Tibial artery (tissue), 4 donors: ENCODE results near the gene TESPA1.

Source experiments
- DNase-seq, 2 donors: peaks; one replicate each; pipeline ENCODE4 v3.0.0-alpha.2; 2019
- H3K27ac ChIP-seq, 2 donors: fragments of 200-600 bp; sonication (generic) in 1 of 2; 1 replicate in 1 of 2; 2 replicates in 1 of 2; pipeline ENCODE4 v1.5.1; 2018 to 2019; ENCODE audit warnings: mild to moderate bottlenecking in 1 of 2
- H3K27me3 ChIP-seq, 2 donors: fragments of 200-600 bp; sonication (generic) in 1 of 2; one replicate each; pipeline versions ENCODE4 v1.5.1 to v1.6.0; 2016 to 2019
- H3K36me3 ChIP-seq, 3 donors: fragments of 200-600 bp; sonication (generic) in 2 of 3; one replicate each; pipeline ENCODE4 v1.5.1; 2016 to 2019; ENCODE audit warnings: mild to moderate bottlenecking in 2 of 3
- H3K4me1 ChIP-seq, 4 donors: fragments of 200-600 bp; sonication (generic) in 2 of 4; 1 replicate in 3 of 4; 2 replicates in 1 of 4; pipeline ENCODE4 v1.5.1; 2016 to 2019
- H3K4me3 ChIP-seq, 2 donors: fragments of 200-600 bp; sonication (generic) in 1 of 2; 1 replicate in 1 of 2; 2 replicates in 1 of 2; pipeline ENCODE4 v1.5.1; 2018 to 2019; ENCODE audit warnings: mild to moderate bottlenecking in 2 of 2
- H3K9me3 ChIP-seq, 3 donors: fragments of 200-600 bp; sonication (generic) in 1 of 3; one replicate each; pipeline ENCODE4 v1.5.1; 2016 to 2019
- intact Hi-C: fragments of 100-400 bp; cut with DNase I; formaldehyde crosslinking; loops from one replicate; pipeline ENCODE4 v1.15.0; 2023; ENCODE audit warnings: low total_unique reads
- TF ChIP-seq, protein P1 (sequence below), 2 experiments: fragments of 200-600 bp in 1 of 2; fragments of 450-650 bp in 1 of 2; IDR thresholded peaks; one replicate each; pipeline ENCODE4 v1.5.1; 2017 to 2019; ENCODE audit warnings: antibody characterized with exemption in 2 of 2, mild to moderate bottlenecking in 1 of 2, moderate library complexity in 1 of 2

Gene TESPA1

DNA sequence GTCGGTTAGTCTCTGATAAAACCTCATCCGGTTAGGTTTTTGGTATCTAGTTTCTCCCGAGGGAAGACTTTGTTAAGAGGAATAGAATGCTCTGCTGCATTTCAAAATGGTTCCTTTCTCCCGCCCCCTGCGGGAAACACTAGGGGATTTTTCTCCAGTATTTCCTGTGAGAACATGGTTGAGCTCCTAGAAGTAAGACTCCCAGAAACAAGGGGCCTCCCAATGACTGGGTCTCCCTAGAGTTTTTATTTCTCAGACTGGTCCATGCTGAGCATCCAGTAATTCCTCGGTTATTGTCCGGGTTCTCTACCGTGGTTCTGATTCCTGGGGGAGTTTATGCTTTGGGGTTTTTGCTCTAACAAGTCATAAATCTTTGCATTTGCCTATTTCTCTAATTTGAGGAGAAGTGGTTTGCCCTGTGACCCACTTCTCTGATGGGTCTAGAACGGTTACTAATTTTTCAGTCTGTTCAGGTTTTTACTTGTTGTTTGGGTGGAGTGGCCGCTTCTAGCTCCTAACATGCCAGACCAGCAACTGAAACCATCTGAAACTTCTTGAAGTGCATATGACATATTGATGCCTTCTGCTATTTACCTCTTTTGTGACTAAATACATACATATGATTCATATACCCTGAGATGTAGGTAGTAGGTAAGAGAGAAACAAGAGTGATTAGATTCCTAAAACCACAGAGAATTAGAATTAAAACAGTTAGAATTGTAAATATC, 25.1 kb downstream of the TESPA1 start:
- DNase-seq, result no peak
- TF ChIP-seq, protein P1, sequence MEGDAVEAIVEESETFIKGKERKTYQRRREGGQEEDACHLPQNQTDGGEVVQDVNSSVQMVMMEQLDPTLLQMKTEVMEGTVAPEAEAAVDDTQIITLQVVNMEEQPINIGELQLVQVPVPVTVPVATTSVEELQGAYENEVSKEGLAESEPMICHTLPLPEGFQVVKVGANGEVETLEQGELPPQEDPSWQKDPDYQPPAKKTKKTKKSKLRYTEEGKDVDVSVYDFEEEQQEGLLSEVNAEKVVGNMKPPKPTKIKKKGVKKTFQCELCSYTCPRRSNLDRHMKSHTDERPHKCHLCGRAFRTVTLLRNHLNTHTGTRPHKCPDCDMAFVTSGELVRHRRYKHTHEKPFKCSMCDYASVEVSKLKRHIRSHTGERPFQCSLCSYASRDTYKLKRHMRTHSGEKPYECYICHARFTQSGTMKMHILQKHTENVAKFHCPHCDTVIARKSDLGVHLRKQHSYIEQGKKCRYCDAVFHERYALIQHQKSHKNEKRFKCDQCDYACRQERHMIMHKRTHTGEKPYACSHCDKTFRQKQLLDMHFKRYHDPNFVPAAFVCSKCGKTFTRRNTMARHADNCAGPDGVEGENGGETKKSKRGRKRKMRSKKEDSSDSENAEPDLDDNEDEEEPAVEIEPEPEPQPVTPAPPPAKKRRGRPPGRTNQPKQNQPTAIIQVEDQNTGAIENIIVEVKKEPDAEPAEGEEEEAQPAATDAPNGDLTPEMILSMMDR (IDR thresholded peaks at IDR 0.05), result no peak
- Histone ChIP-seq H3K27me3 (peaks cover 0 to 4% of the 10 kb centered on the region in 2 donors), H3K27ac (no peak overlapping the region), H3K4me1 (no peaks in the 10 kb centered on the region), H3K4me3 (no peak overlapping the region), H3K9me3 (no peaks in the 10 kb centered on the region), H3K36me3 (no peaks in the 10 kb centered on the region)
- intact Hi-C loops, result loop anchor here (10.0 kb wide), 2 partner anchors 205 to 255 kb away; no protein-coding TSS in a partner anchor

- intact Hi-C loops, result no loop called here
- no peak for DNase-seq
- TF ChIP-seq, protein P1 (IDR thresholded peaks at IDR 0.05), result peak; percentile 52 to 67
Observed at GRCh38 chr12:54958048-54958658, 26.4 kb downstream of the TESPA1 start.

GRCh38 chr12:54956818-54957641, 27.5 kb downstream of the TESPA1 start:
- intact Hi-C loops, result no loop called here
- DNase-seq, result no peak
- Histone ChIP-seq H3K9me3 (no peaks in the 10 kb centered on the region), H3K4me3 (no peak overlapping the region), H3K27me3 (peaks cover 0 to 4% of the 10 kb centered on the region in 2 donors), H3K4me1 (no peaks in the 10 kb centered on the region), H3K27ac (no peak overlapping the region), H3K36me3 (no peaks in the 10 kb centered on the region)
- TF ChIP-seq, protein P1 (IDR thresholded peaks at IDR 0.05), result no peak

More at GRCh38 chr12:54958048-54958658, 26.4 kb downstream of the TESPA1 start:
- Histone ChIP-seq H3K9me3 (no peaks in the 10 kb centered on the region), H3K36me3 (no peaks in the 10 kb centered on the region), H3K4me1 (no peaks in the 10 kb centered on the region), H3K4me3 (no peak overlapping the region), H3K27ac (no peak overlapping the region), H3K27me3 (peaks cover 0 to 4% of the 10 kb centered on the region in 2 donors)

DNA sequence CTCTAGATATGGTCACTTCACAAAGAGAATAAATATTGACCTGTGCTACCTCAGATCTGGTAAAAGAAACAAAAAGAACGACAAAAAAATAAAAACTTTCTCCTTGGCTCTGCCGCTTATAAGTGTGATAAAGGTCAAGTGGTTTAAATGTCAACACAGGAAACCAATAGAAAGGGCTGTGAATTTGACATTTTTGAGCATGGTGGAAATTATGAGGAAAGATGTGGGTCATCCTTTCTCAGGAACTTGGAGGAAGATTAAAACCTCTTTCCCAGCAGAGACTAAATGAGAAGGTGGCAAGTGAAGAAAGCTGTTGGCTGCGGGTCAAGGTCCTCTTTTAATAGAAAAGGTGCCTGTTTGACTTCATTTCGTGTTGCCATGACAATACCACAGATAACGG, 28.2 kb downstream of the TESPA1 start:
- TF ChIP-seq, protein P1 (IDR thresholded peaks at IDR 0.05), result no peak
- Histone ChIP-seq H3K9me3 (no peaks in the 10 kb centered on the region), H3K27ac (no peak overlapping the region), H3K36me3 (no peaks in the 10 kb centered on the region), H3K27me3 (peaks cover 0 to 4% of the 10 kb centered on the region in 2 donors), H3K4me3 (no peak overlapping the region), H3K4me1 (no peaks in the 10 kb centered on the region)
- no peak for DNase-seq
- intact Hi-C loops, result no loop called here

DNA sequence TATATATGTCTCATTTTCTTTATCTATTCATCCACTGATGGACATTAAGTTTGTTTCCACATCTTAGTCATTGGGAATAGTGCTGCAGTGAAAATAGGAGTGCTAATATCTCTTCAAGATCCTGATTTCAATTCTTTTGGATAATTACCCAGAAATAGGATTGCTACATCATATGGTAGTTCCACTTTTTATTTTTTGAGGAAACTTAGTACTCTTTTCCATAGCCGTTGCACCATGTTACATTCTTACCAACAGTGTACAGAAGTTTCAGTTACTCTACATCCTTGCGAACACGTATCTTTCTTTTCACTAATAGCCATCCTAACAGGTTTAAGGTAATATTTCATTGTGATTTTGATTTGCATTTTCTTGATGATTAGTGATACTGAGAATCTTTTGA, 29.8 kb downstream of the TESPA1 start:
- intact Hi-C loops, result no loop called here
- H3K27ac ChIP-seq, result no peak overlapping the region
- no peaks in the 10 kb centered on the region for H3K36me3 ChIP-seq
- no peak overlapping the region for H3K4me3 ChIP-seq
- H3K27me3 ChIP-seq, result peaks cover 0 to 4% of the 10 kb centered on the region in 2 donors
- H3K9me3 ChIP-seq, result no peaks in the 10 kb centered on the region
- no peaks in the 10 kb centered on the region for H3K4me1 ChIP-seq
- TF ChIP-seq, protein P1 (IDR thresholded peaks at IDR 0.05), result no peak
- no peak for DNase-seq
